H9 (cell line): Measurements from ENCODE around the gene H6PD. TPM values are rescaled to one million over a fixed set of nuclear protein-coding genes. Genes with fewer than 3 reads are reported as not detected.

ENCODE experiments used
- DNase-seq: peaks from one replicate; pipeline ENCODE4 v3.0.0-alpha.2; 2017
- H2AFZ ChIP-seq: one replicate; pipeline ENCODE4 v1.6.1; 2013; ENCODE audit warnings: mild to moderate bottlenecking, low read length, control low read depth, moderate library complexity
- H2AK5ac ChIP-seq: 2 replicates; pipeline ENCODE4 v1.6.1; 2013; ENCODE audit warnings: low read length, control low read depth, mixed read lengths; ENCODE audit not compliant: insufficient read length
- H2BK120ac ChIP-seq: one replicate; pipeline ENCODE4 v1.6.1; 2013; ENCODE audit warnings: low read depth, mild to moderate bottlenecking, low read length, control low read depth, inconsistent platforms; ENCODE audit not compliant: poor library complexity, severe bottlenecking
- H2BK12ac ChIP-seq: 2 replicates; pipeline ENCODE4 v1.6.1; 2013; ENCODE audit warnings: low read length, control low read depth, mixed read lengths, low read depth; ENCODE audit not compliant: insufficient read length
- H2BK15ac ChIP-seq: 2 replicates; pipeline ENCODE4 v1.6.1; 2013; ENCODE audit warnings: low read depth, low read length, control low read depth
- H2BK20ac ChIP-seq: one replicate; pipeline ENCODE4 v1.6.1; 2013; ENCODE audit warnings: low read depth, mild to moderate bottlenecking, low read length, control low read depth, inconsistent platforms; ENCODE audit not compliant: poor library complexity, severe bottlenecking
- H2BK5ac ChIP-seq: 2 replicates; pipeline ENCODE4 v1.6.1; 2013; ENCODE audit warnings: low read length, control low read depth, mixed read lengths; ENCODE audit not compliant: insufficient read length
- H3K14ac ChIP-seq: 2 replicates; pipeline ENCODE4 v1.6.1; 2013; ENCODE audit warnings: low read length, control low read depth; ENCODE audit not compliant: insufficient read depth
- H3K18ac ChIP-seq: 2 replicates; pipeline ENCODE4 v1.6.1; 2013; ENCODE audit warnings: low read depth, mild to moderate bottlenecking, mixed read lengths, low read length, control low read depth; ENCODE audit not compliant: insufficient read length
- H3K23ac ChIP-seq: 2 replicates; pipeline ENCODE4 v1.6.1; 2013; ENCODE audit warnings: low read length, control low read depth, mixed read lengths, low read depth; ENCODE audit not compliant: insufficient read length
- H3K23me2 ChIP-seq: 2 replicates; pipeline ENCODE4 v1.6.1; 2013; ENCODE audit warnings: low read depth, mild to moderate bottlenecking, mixed read lengths, low read length, control low read depth; ENCODE audit not compliant: insufficient read length, poor library complexity, severe bottlenecking
- H3K27ac ChIP-seq: 2 replicates; pipeline ENCODE4 v1.5.1; 2013; ENCODE audit warnings: low read length, control low read depth, mixed read lengths, low read depth; ENCODE audit not compliant: insufficient read length
- H3K27me3 ChIP-seq: 2 replicates; pipeline ENCODE4 v1.6.1; 2013; ENCODE audit warnings: low read length, control low read depth, inconsistent platforms; ENCODE audit not compliant: insufficient read depth
- H3K4ac ChIP-seq: 2 replicates; pipeline ENCODE4 v1.6.1; 2013; ENCODE audit warnings: low read depth, mild to moderate bottlenecking, control low read depth, inconsistent platforms, low read length, moderate library complexity
- H3K4me1 ChIP-seq: 2 replicates; pipeline ENCODE4 v1.6.1; 2013; ENCODE audit warnings: low read length, control low read depth, inconsistent platforms; ENCODE audit not compliant: insufficient read depth
- H3K4me2 ChIP-seq: 2 replicates; pipeline ENCODE4 v1.6.1; 2013; ENCODE audit warnings: low read length, control low read depth, mixed read lengths; ENCODE audit not compliant: insufficient read length, insufficient read depth
- H3K56ac ChIP-seq: 2 replicates; pipeline ENCODE4 v1.6.1; 2013; ENCODE audit warnings: low read depth, mild to moderate bottlenecking, mixed read lengths, low read length, control low read depth; ENCODE audit not compliant: insufficient read length
- H3K79me1 ChIP-seq: 2 replicates; pipeline ENCODE4 v1.6.1; 2013; ENCODE audit warnings: low read depth, mild to moderate bottlenecking, moderate library complexity, low read length, control low read depth, inconsistent platforms; ENCODE audit not compliant: insufficient read depth, poor library complexity, severe bottlenecking
- H3K79me2 ChIP-seq: 2 replicates; pipeline ENCODE4 v1.6.1; 2013; ENCODE audit warnings: low read length, control low read depth, inconsistent platforms; ENCODE audit not compliant: insufficient read depth
- H3K9ac ChIP-seq: 2 replicates; pipeline ENCODE4 v1.6.1; 2013; ENCODE audit warnings: low read length, control low read depth, mixed read lengths; ENCODE audit not compliant: insufficient read length; ENCODE audit errors: extremely low read depth
- H3K9me3 ChIP-seq: one replicate; pipeline ENCODE4 v1.6.1; 2013; ENCODE audit warnings: low read depth, low read length, inconsistent platforms; ENCODE audit not compliant: control insufficient read depth
- H3T11ph ChIP-seq: one replicate; pipeline ENCODE4 v1.6.1; 2013; ENCODE audit warnings: mild to moderate bottlenecking, low read length, control low read depth, inconsistent platforms
- H4K20me1 ChIP-seq: one replicate; pipeline ENCODE4 v1.6.1; 2013; ENCODE audit not compliant: control insufficient read depth, insufficient read length, insufficient read depth
- H4K5ac ChIP-seq: 2 replicates; pipeline ENCODE4 v1.6.1; 2013; ENCODE audit warnings: low read depth, mild to moderate bottlenecking, mixed read lengths, low read length, control low read depth; ENCODE audit not compliant: insufficient read length
- H4K8ac ChIP-seq: replicated peaks from 2 replicates; pipeline ENCODE4 v1.6.1; 2013; ENCODE audit warnings: low read length, control low read depth, mixed read lengths, low read depth; ENCODE audit not compliant: insufficient read length
- H4K91ac ChIP-seq: 2 replicates; pipeline ENCODE4 v1.6.1; 2013; ENCODE audit warnings: low read depth, mild to moderate bottlenecking, moderate library complexity, mixed read lengths, low read length, control low read depth; ENCODE audit not compliant: insufficient read length
- H3K27ac Mint-ChIP-seq, 3 experiments: 2 replicates in 2 of 3; 3 replicates in 1 of 3; pipeline ENCODE4 v1.8.0; 2020 to 2021; ENCODE audit warnings: mixed read lengths in 3 of 3, mild to moderate bottlenecking in 1 of 3, moderate library complexity in 1 of 3
- H3K27me3 Mint-ChIP-seq: 2 replicates; pipeline ENCODE4 v1.8.0; 2021; ENCODE audit warnings: low read depth, mild to moderate bottlenecking, moderate library complexity, mixed read lengths
- H3K36me3 Mint-ChIP-seq, 3 experiments: 2 replicates in 2 of 3; 3 replicates in 1 of 3; pipeline ENCODE4 v1.8.0; 2020 to 2021; ENCODE audit warnings: low read depth in 3 of 3, mixed read lengths in 3 of 3; ENCODE audit not compliant: insufficient read depth in 1 of 3
- H3K4me1 Mint-ChIP-seq, 2 experiments: 2 replicates each; pipeline ENCODE4 v1.8.0; 2020; ENCODE audit warnings: mixed read lengths in 2 of 2
- H3K4me3 Mint-ChIP-seq, 2 experiments: 2 replicates in 1 of 2; 3 replicates in 1 of 2; pipeline ENCODE4 v1.8.0; 2020 to 2021; ENCODE audit warnings: mild to moderate bottlenecking in 2 of 2, mixed read lengths in 2 of 2, moderate library complexity in 1 of 2
- H3K9me3 Mint-ChIP-seq, 2 experiments: 2 replicates in 1 of 2; 3 replicates in 1 of 2; pipeline ENCODE4 v1.8.0; 2020; ENCODE audit warnings: mild to moderate bottlenecking in 2 of 2, mixed read lengths in 2 of 2, moderate library complexity in 1 of 2
- CTCF ChIP-seq: fragments of 200-600 bp; sonication (generic); conservative IDR thresholded peaks from 3 replicates; pipeline ENCODE4 v1.8.0; 2021; ENCODE audit warnings: antibody characterized with exemption, mild to moderate bottlenecking
- WGBS: extraction: QIAGEN DNeasy Blood & Tissue Kit; methylation state at CpG from one replicate; pipeline ENCODE4 v1.1.7; 2013; ENCODE audit warnings: missing lambda C conversion rate, low lambda C conversion rate, mixed read lengths; ENCODE audit not compliant: insufficient read length; ENCODE audit errors: extremely low coverage; 5-methylcytosine and 5-hydroxymethylcytosine counted together
- total RNA-seq: library from RNA; stranded (reverse); gene quantifications from 2 replicates; pipeline ENCODE4 v1.2.1, GENCODE V29; 2021

The H6PD gene
- total RNA-seq, 1 experiment from 2014 or later = 7.9 TPM

- Histone ChIP-seq H2AFZ (no peak overlapping the region), H3K4ac (no peak overlapping the region), H3K14ac (no peak overlapping the region), H2BK120ac (no peak overlapping the region), H3K56ac (no peak overlapping the region), H3K4me2 (no peak overlapping the region), H4K20me1 (no peaks in the 10 kb centered on the region), H3K9ac (no peak overlapping the region), H2AK5ac (no peak overlapping the region), H2BK12ac (no peak overlapping the region), H3K9me3 (no peaks in the 10 kb centered on the region), H3K79me2 (no peaks in the 10 kb centered on the region), H2BK5ac (no peak overlapping the region), H3K27me3 (no peaks in the 10 kb centered on the region), H3K18ac (no peak overlapping the region), H2BK20ac (no peak overlapping the region), H4K5ac (no peak overlapping the region), H3K23ac (no peak overlapping the region), H4K91ac (no peak overlapping the region), H4K8ac (no peak overlapping the region), H3K79me1 (no peaks in the 10 kb centered on the region), H3K27ac (no peak overlapping the region), H3K4me1 (no peaks in the 10 kb centered on the region), H3K23me2 (no peaks in the 10 kb centered on the region), H3T11ph (no peak overlapping the region), H2BK15ac (no peak overlapping the region)
- Mint-ChIP-seq H3K27ac (no peak overlapping the region; a peak in 1 of 7 replicates), H3K4me3 (no peak overlapping the region), H3K36me3 (no peaks in the 10 kb centered on the region; a peak in 1 of 7 replicates), H3K9me3 (no peaks in the 10 kb centered on the region), H3K27me3 (peaks cover 1% of the 10 kb centered on the region; the same call in 1 of the 2 replicates), H3K4me1 (peaks cover 25 to 40% of the 10 kb centered on the region in 2 experiments)
- no peak for TF ChIP-seq CTCF
- no CpG with 5 or more reads among the region's 24 CpGs for WGBS
- no peak for DNase-seq
Observed at GRCh38 chr1:9271861-9272595, 37.5 kb downstream of the H6PD start.
